ENCODE measurements around the gene EZR. TPM values are rescaled to one million over a fixed set of nuclear protein-coding genes. Genes with fewer than 3 reads are reported as not detected.

The EZR gene
- total and polyA plus RNA-seq, 2 of the 8 experiments (the other 6 are each of a cell fraction or from before 2014, with no cell fraction given): 122 to 286 TPM

- peaks cover 47 to 75% (median 61%) of the 10 kb centered on the region in 4 experiments for H3K36me3 ChIP-seq (ENCODE audit: control insufficient read depth in 2 of 4, insufficient read depth in 4 of 4, low read length in 3 of 4)
- no peaks in the 10 kb centered on the region for H3K79me2 ChIP-seq (ENCODE audit: control insufficient read depth in 1 of 2, insufficient read depth in 2 of 2, low read length in 2 of 2)
- no peak for TF ChIP-seq TAF7 (optimal IDR thresholded peaks at IDR 0.05; ENCODE audit: borderline replicate concordance, low read depth, low read length)
- peak in 1 of 2 experiments; percentile 34; a peak in 1 of 3 replicates for TF ChIP-seq POLR2A (IDR thresholded peaks at IDR 0.05; ENCODE audit: control extremely low read depth in 1 of 2, low read depth in 2 of 2, low read length in 2 of 2)
- no peak overlapping the region for H3K14ac ChIP-seq (ENCODE audit: insufficient read length)
- H3K18ac ChIP-seq (ENCODE audit: extremely low read depth, low read length): no peak overlapping the region
- no peak overlapping the region for H2AFZ ChIP-seq (ENCODE audit: low read length)
- FAIRE-seq (no peak), DNase-seq (ENCODE audit: low read depth in 1 of 2, low spot score in 2 of 2) (no peak)
- no peak overlapping the region for H3K9ac ChIP-seq (replicated peaks in 1 of 4; ENCODE audit: extremely low read depth in 1 of 4, low read depth in 3 of 4, low read length in 3 of 4)
- H2BK5ac ChIP-seq (ENCODE audit: low read depth, low read length): no peak overlapping the region
- no peak overlapping the region for H3K4me3 ChIP-seq (ENCODE audit: extremely low read depth in 1 of 4, insufficient read depth in 2 of 4, low read depth in 3 of 4, low read length in 4 of 4)
- no peak overlapping the region for H2BK20ac ChIP-seq (ENCODE audit: low read length)
- H4K91ac ChIP-seq (replicated peaks; ENCODE audit: insufficient read length, low read length): no peak overlapping the region
- no peak overlapping the region for H3K27ac ChIP-seq (ENCODE audit: low read depth, low read length)
- ChIA-PET POLR2A (ENCODE audit: partially characterized antibody) (interaction anchor here (1.1 to 9.0 kb wide), 6 partner anchors 11 to 52 kb away, joined by 3 to 75 read pairs (median 4); no protein-coding TSS in a partner anchor), CTCF (ENCODE audit: partially characterized antibody) (interaction anchor here (1.1 to 3.3 kb wide), 7 partner anchors 8 to 206 kb away, joined by 3 to 15 read pairs (median 3); no protein-coding TSS in a partner anchor)
- no peak overlapping the region; the same call in 1 of the 2 replicates for H4K8ac ChIP-seq (ENCODE audit: extremely low read depth, insufficient read depth, low read length)
- no peak overlapping the region for H4K5ac ChIP-seq (ENCODE audit: insufficient read length, low read depth, low read length)
- no peak overlapping the region for H2BK120ac ChIP-seq (replicated peaks; ENCODE audit: low read depth, low read length)
- no peaks in the 10 kb centered on the region for H3K27me3 ChIP-seq (replicated peaks in 1 of 4; ENCODE audit: control insufficient read depth in 3 of 4, extremely low read depth in 1 of 4, insufficient read depth in 3 of 4, low read length in 3 of 4)
- H2BK12ac ChIP-seq (ENCODE audit: low read depth, low read length): no peak overlapping the region
- H3K4ac ChIP-seq (replicated peaks; ENCODE audit: insufficient read length, low read depth, low read length): no peak overlapping the region
- WGBS, 2 experiments (ENCODE audit: extremely low coverage in 1 of 2, insufficient coverage in 1 of 2, insufficient read length in 1 of 2, insufficient replicate concordance in 2 of 2, low coverage in 1 of 2, low lambda C conversion rate in 2 of 2, missing lambda C conversion rate in 1 of 2): 94% methylated on average over 38 of the region's 38 CpGs; no CpG with 5 or more reads in 1 of the 2 experiments
- H2BK15ac ChIP-seq (ENCODE audit: low read length): no peak overlapping the region
- no peak overlapping the region for H3K56ac ChIP-seq (replicated peaks; ENCODE audit: insufficient read length, low read depth, low read length)
- no peaks in the 10 kb centered on the region for H3K9me3 ChIP-seq (ENCODE audit: insufficient read depth in 2 of 2, low read depth in 1 of 2, low read length in 1 of 2)
- no peak overlapping the region for H3K23ac ChIP-seq (ENCODE audit: insufficient read length)
- H3K79me1 ChIP-seq (ENCODE audit: low read depth, low read length): peaks cover 2% of the 10 kb centered on the region; the same call in 1 of the 2 replicates
- H3K23me2 ChIP-seq (ENCODE audit: low read depth, low read length): no peaks in the 10 kb centered on the region; the same call in 1 of the 2 replicates
- peaks cover 1 to 23% of the 10 kb centered on the region in 2 experiments for H4K20me1 ChIP-seq (replicated peaks in 1 of 2; ENCODE audit: control insufficient read depth in 1 of 2, insufficient read depth in 2 of 2, low read length in 2 of 2)
- no peak overlapping the region for H2AK5ac ChIP-seq (ENCODE audit: low read depth, low read length)
- peaks cover 0 to 2% (median 0%) of the 10 kb centered on the region in 4 experiments; a peak in 2 of 7 replicates for H3K4me1 ChIP-seq (replicated peaks in 1 of 4; ENCODE audit: control insufficient read depth in 3 of 4, insufficient read depth in 4 of 4, low read length in 3 of 4)
- no peak overlapping the region for H3K4me2 ChIP-seq (ENCODE audit: insufficient read depth in 1 of 2, low read depth in 2 of 2, low read length in 2 of 2)
These were observed 52.3 kb downstream of the EZR start for GRCh38 chr6:158766621-158767455.
